K562 (cell line): Measurements from ENCODE around the gene FBXO11. TPM values are rescaled to one million over a fixed set of nuclear protein-coding genes. Genes with fewer than 3 reads are reported as not detected.

Source experiments
- CREBBP ChIP-seq: IDR thresholded peaks from one replicate; pipeline ENCODE4 v1.6.1; 2012; ENCODE audit warnings: low read depth, mild to moderate bottlenecking, control low read depth, inconsistent platforms, low read length
- STAG1 ChIP-seq: sonication (generic); formaldehyde crosslinking; IDR thresholded peaks from 2 replicates; pipeline ENCODE4 v1.5.0; 2020; ENCODE audit warnings: missing genetic modification reagents, borderline replicate concordance
- TAF9B ChIP-seq: fragments of 450-650 bp; IDR thresholded peaks from 2 replicates; pipeline ENCODE4 v1.6.1; 2018; ENCODE audit warnings: mild to moderate bottlenecking; ENCODE audit not compliant: partially characterized antibody
- polyA plus RNA-seq, 8 experiments: library from polyadenylated mRNA; depleted of rRNA in 4 of 8; stranded (reverse) in 5 of 8; unstranded in 3 of 8; fragments of >200 nt; fragmentation: Nextera tagmentation in 2 of 8; fragmentation: Illumina TruSeq in 1 of 8; extraction: Ambion mirVana in 2 of 8; extraction: Trizol in 1 of 8; gene quantifications; 2 replicates each; pipeline versions ENCODE4 v1.2.1 to v1.2.3, GENCODE V29; 2011 to 2014; ENCODE audit warnings: inconsistent platforms in 1 of 8, missing spikeins in 1 of 8
- total RNA-seq, 7 experiments: library from RNA; depleted of rRNA in 6 of 7; stranded (reverse); fragments of >200 nt in 6 of 7; fragmentation: Illumina TruSeq in 2 of 7; extraction: Trizol in 2 of 7; gene quantifications; 2 replicates each; pipeline versions ENCODE4 v1.2.1 to v1.2.3, GENCODE V29; 2011 to 2021; ENCODE audit warnings: low replicate concordance in 1 of 7
- TF ChIP-seq, protein P1 (sequence below), 2 experiments: fragments of 450-650 bp; conservative IDR thresholded peaks; 2 replicates each; pipeline ENCODE4 v1.6.1; 2017; ENCODE audit warnings: mild to moderate bottlenecking in 2 of 2, moderate library complexity in 2 of 2
- TF ChIP-seq, protein P2 (sequence below): fragments of 200-600 bp; sonication (generic); IDR thresholded peaks from one replicate; pipeline ENCODE4 v1.6.1; 2012; ENCODE audit warnings: mild to moderate bottlenecking, low read depth, low read length, inconsistent platforms
- TF ChIP-seq, protein P3 (sequence below): fragments of 200-800 bp; sonication (Bioruptor generic); IDR thresholded peaks from 2 replicates; pipeline ENCODE4 v1.6.1; 2016; ENCODE audit warnings: missing genetic modification characterization, missing compliant biosample characterization

FBXO11 gene
- total and polyA plus RNA-seq, 9 of the 15 experiments (the other 6 are each of a cell fraction or from before 2014, with no cell fraction given): 8.8 to 44.5 (median 24.1) TPM

DNA sequence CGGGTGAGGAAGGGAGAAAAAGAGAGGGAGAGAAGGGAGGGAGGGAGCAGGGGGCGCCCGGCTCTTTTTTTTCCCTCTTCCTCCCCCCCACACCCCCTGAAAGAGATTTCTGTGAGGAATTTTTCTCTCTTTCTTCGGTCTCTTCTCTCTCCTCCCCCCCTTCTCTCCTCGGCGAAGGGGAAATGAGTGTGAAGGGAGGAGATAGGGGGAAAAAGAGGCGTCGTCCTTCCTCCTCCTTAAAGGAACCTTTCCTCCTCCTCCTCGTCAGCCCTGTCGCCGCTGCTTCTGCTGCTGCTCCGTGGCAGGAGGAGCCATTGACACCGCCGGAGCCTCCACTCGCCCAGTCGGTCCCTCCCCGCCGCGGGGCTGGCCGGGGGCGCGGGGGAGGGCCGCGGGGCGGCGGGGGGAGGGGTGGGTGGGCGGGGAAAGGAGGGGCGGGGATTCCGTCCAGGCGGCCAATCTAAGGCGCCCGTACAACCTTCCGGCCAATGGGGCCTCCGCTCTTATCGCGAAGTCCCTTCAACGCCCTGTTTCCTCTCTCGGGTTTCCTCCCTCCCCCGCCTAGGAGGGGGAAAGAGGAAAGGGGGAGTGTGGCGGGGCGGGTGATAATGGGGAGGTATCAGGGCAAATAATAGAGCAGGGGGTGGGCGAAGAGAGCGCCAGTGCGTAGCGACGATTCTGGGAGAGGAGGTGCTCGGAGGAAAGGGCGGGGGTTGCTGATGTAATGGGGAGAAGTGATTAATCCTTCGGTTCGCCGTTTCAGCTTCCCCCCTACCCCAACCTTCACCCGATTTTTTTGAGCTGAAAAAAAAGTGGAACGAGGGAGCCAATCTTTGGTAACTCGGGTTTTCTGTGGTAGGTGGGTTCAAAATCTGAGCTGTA, at the start of gene FBXO11 (continued):
- TF ChIP-seq, protein P1, sequence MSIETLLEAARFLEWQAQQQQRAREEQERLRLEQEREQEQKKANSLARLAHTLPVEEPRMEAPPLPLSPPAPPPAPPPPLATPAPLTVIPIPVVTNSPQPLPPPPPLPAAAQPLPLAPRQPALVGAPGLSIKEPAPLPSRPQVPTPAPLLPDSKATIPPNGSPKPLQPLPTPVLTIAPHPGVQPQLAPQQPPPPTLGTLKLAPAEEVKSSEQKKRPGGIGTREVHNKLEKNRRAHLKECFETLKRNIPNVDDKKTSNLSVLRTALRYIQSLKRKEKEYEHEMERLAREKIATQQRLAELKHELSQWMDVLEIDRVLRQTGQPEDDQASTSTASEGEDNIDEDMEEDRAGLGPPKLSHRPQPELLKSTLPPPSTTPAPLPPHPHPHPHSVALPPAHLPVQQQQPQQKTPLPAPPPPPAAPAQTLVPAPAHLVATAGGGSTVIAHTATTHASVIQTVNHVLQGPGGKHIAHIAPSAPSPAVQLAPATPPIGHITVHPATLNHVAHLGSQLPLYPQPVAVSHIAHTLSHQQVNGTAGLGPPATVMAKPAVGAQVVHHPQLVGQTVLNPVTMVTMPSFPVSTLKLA (conservative IDR thresholded peaks at IDR 0.05): peak; percentile 15 to 64; a peak in 2 of 4 replicates
- peak; percentile 47 for TF ChIP-seq TAF9B
- TF ChIP-seq STAG1: no peak
- no peak for TF ChIP-seq CREBBP
- TF ChIP-seq, protein P2, sequence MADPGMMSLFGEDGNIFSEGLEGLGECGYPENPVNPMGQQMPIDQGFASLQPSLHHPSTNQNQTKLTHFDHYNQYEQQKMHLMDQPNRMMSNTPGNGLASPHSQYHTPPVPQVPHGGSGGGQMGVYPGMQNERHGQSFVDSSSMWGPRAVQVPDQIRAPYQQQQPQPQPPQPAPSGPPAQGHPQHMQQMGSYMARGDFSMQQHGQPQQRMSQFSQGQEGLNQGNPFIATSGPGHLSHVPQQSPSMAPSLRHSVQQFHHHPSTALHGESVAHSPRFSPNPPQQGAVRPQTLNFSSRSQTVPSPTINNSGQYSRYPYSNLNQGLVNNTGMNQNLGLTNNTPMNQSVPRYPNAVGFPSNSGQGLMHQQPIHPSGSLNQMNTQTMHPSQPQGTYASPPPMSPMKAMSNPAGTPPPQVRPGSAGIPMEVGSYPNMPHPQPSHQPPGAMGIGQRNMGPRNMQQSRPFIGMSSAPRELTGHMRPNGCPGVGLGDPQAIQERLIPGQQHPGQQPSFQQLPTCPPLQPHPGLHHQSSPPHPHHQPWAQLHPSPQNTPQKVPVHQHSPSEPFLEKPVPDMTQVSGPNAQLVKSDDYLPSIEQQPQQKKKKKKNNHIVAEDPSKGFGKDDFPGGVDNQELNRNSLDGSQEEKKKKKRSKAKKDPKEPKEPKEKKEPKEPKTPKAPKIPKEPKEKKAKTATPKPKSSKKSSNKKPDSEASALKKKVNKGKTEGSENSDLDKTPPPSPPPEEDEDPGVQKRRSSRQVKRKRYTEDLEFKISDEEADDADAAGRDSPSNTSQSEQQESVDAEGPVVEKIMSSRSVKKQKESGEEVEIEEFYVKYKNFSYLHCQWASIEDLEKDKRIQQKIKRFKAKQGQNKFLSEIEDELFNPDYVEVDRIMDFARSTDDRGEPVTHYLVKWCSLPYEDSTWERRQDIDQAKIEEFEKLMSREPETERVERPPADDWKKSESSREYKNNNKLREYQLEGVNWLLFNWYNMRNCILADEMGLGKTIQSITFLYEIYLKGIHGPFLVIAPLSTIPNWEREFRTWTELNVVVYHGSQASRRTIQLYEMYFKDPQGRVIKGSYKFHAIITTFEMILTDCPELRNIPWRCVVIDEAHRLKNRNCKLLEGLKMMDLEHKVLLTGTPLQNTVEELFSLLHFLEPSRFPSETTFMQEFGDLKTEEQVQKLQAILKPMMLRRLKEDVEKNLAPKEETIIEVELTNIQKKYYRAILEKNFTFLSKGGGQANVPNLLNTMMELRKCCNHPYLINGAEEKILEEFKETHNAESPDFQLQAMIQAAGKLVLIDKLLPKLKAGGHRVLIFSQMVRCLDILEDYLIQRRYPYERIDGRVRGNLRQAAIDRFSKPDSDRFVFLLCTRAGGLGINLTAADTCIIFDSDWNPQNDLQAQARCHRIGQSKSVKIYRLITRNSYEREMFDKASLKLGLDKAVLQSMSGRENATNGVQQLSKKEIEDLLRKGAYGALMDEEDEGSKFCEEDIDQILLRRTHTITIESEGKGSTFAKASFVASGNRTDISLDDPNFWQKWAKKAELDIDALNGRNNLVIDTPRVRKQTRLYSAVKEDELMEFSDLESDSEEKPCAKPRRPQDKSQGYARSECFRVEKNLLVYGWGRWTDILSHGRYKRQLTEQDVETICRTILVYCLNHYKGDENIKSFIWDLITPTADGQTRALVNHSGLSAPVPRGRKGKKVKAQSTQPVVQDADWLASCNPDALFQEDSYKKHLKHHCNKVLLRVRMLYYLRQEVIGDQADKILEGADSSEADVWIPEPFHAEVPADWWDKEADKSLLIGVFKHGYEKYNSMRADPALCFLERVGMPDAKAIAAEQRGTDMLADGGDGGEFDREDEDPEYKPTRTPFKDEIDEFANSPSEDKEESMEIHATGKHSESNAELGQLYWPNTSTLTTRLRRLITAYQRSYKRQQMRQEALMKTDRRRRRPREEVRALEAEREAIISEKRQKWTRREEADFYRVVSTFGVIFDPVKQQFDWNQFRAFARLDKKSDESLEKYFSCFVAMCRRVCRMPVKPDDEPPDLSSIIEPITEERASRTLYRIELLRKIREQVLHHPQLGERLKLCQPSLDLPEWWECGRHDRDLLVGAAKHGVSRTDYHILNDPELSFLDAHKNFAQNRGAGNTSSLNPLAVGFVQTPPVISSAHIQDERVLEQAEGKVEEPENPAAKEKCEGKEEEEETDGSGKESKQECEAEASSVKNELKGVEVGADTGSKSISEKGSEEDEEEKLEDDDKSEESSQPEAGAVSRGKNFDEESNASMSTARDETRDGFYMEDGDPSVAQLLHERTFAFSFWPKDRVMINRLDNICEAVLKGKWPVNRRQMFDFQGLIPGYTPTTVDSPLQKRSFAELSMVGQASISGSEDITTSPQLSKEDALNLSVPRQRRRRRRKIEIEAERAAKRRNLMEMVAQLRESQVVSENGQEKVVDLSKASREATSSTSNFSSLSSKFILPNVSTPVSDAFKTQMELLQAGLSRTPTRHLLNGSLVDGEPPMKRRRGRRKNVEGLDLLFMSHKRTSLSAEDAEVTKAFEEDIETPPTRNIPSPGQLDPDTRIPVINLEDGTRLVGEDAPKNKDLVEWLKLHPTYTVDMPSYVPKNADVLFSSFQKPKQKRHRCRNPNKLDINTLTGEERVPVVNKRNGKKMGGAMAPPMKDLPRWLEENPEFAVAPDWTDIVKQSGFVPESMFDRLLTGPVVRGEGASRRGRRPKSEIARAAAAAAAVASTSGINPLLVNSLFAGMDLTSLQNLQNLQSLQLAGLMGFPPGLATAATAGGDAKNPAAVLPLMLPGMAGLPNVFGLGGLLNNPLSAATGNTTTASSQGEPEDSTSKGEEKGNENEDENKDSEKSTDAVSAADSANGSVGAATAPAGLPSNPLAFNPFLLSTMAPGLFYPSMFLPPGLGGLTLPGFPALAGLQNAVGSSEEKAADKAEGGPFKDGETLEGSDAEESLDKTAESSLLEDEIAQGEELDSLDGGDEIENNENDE: no peak
- TF ChIP-seq, protein P3, sequence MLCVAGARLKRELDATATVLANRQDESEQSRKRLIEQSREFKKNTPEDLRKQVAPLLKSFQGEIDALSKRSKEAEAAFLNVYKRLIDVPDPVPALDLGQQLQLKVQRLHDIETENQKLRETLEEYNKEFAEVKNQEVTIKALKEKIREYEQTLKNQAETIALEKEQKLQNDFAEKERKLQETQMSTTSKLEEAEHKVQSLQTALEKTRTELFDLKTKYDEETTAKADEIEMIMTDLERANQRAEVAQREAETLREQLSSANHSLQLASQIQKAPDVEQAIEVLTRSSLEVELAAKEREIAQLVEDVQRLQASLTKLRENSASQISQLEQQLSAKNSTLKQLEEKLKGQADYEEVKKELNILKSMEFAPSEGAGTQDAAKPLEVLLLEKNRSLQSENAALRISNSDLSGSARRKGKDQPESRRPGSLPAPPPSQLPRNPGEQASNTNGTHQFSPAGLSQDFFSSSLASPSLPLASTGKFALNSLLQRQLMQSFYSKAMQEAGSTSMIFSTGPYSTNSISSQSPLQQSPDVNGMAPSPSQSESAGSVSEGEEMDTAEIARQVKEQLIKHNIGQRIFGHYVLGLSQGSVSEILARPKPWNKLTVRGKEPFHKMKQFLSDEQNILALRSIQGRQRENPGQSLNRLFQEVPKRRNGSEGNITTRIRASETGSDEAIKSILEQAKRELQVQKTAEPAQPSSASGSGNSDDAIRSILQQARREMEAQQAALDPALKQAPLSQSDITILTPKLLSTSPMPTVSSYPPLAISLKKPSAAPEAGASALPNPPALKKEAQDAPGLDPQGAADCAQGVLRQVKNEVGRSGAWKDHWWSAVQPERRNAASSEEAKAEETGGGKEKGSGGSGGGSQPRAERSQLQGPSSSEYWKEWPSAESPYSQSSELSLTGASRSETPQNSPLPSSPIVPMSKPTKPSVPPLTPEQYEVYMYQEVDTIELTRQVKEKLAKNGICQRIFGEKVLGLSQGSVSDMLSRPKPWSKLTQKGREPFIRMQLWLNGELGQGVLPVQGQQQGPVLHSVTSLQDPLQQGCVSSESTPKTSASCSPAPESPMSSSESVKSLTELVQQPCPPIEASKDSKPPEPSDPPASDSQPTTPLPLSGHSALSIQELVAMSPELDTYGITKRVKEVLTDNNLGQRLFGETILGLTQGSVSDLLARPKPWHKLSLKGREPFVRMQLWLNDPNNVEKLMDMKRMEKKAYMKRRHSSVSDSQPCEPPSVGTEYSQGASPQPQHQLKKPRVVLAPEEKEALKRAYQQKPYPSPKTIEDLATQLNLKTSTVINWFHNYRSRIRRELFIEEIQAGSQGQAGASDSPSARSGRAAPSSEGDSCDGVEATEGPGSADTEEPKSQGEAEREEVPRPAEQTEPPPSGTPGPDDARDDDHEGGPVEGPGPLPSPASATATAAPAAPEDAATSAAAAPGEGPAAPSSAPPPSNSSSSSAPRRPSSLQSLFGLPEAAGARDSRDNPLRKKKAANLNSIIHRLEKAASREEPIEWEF (CRISPR knock-in tag): no peak
